SK-N-MC (cell line): ENCODE measurements around the gene ARSB.

Experiments
- EZH2 ChIP-seq: fragments of 200-600 bp; sonication (generic); IDR thresholded peaks from one replicate; pipeline ENCODE4 v1.6.1; 2017; ENCODE audit warnings: antibody characterized with exemption
- POLR2AphosphoS5 ChIP-seq: IDR thresholded peaks from 2 replicates; pipeline ENCODE4 v1.6.1; 2012; ENCODE audit warnings: mild to moderate bottlenecking, low read depth, low read length, borderline replicate concordance

DNA sequence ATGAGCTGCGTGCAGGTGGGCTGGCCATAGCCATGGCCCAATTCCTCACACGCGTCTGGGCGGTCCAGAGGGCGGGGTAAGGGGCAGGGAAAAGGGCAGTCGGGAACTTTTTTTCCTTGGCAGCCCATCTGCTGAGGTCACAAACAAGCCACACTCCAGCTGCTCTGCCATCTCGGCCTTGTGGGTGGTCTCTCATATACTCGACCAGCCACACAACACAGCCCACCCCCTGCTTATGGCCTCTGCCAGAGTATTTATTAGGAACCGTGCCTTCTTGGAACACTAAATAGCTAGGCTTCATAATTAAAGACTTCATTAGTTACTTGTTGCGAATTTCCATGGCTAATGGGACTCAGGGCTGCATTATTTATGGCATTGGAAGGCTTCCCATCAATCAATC lies 238.1 kb downstream of the ARSB start:
- TF ChIP-seq POLR2AphosphoS5 (no peak), EZH2 (no peak)
